HepG2 (cell line): ENCODE results near the gene SLC25A22. TPM values are rescaled to one million over a fixed set of nuclear protein-coding genes. Genes with fewer than 3 reads are reported as not detected.
A peak's percentile ranks its signal among the peaks of the same experiment; 100 is the strongest.

Experiments used
- BRD4 ChIP-seq: sonication (generic); formaldehyde crosslinking; IDR thresholded peaks from 2 replicates; pipeline ENCODE4 v1.4.0; 2020; ENCODE audit warnings: missing genetic modification reagents
- DNMT1 ChIP-seq: sonication (generic); formaldehyde crosslinking; IDR thresholded peaks from 2 replicates; pipeline ENCODE4 v1.5.1; 2020; ENCODE audit warnings: mild to moderate bottlenecking, missing genetic modification reagents
- EP300 ChIP-seq, 3 experiments: sonication (generic) in 1 of 3; formaldehyde crosslinking in 1 of 3; IDR thresholded peaks; 2 replicates each; pipeline versions ENCODE4 v1.5.1 to v1.6.1; 2011 to 2020; ENCODE audit warnings: low read depth in 2 of 3, low read length in 2 of 3, borderline replicate concordance in 1 of 3, improper control_type of control experiment in 1 of 3, mild to moderate bottlenecking in 1 of 3, missing genetic modification reagents in 1 of 3, moderate library complexity in 1 of 3
- FOXP1 ChIP-seq, 2 experiments: fragments of 450-650 bp in 1 of 2; IDR thresholded peaks; 2 replicates each; pipeline ENCODE4 v1.6.1; 2017 to 2018; ENCODE audit warnings: antibody characterized with exemption in 1 of 2
- HNF4G ChIP-seq, 2 experiments: sonication (generic) in 1 of 2; formaldehyde crosslinking in 1 of 2; IDR thresholded peaks; 2 replicates each; pipeline versions ENCODE4 v1.4.0 to v1.6.1; 2011 to 2020; ENCODE audit warnings: borderline replicate concordance in 2 of 2, low read depth in 2 of 2, mild to moderate bottlenecking in 2 of 2, low read length in 1 of 2, missing genetic modification reagents in 1 of 2, moderate library complexity in 1 of 2
- HNRNPK ChIP-seq: fragments of 200-400 bp; formaldehyde crosslinking; IDR thresholded peaks from 2 replicates; pipeline ENCODE4 v1.6.1; 2018; ENCODE audit warnings: low read length, low read depth, moderate library complexity, mild to moderate bottlenecking; ENCODE audit not compliant: poor library complexity, severe bottlenecking
- NR2F2 ChIP-seq: IDR thresholded peaks from 2 replicates; pipeline ENCODE4 v1.6.1; 2012; ENCODE audit warnings: low read depth, inconsistent platforms, borderline replicate concordance
- PHF8 ChIP-seq: sonication (generic); formaldehyde crosslinking; IDR thresholded peaks from 2 replicates; pipeline ENCODE4 v1.5.0; 2020; ENCODE audit warnings: missing genetic modification reagents
- PITX1 ChIP-seq: sonication (generic); formaldehyde crosslinking; IDR thresholded peaks from 2 replicates; pipeline ENCODE4 v1.5.1; 2020; ENCODE audit warnings: mild to moderate bottlenecking, missing genetic modification reagents
- RAD51 ChIP-seq: fragments of 450-650 bp; IDR thresholded peaks from 2 replicates; pipeline ENCODE4 v1.6.1; 2016; ENCODE audit warnings: borderline replicate concordance
- TAF1 ChIP-seq: sonication (generic); formaldehyde crosslinking; IDR thresholded peaks from 2 replicates; pipeline ENCODE4 v1.4.0; 2020; ENCODE audit warnings: missing genetic modification reagents
- ZBTB38 ChIP-seq: sonication (generic); formaldehyde crosslinking; IDR thresholded peaks from 2 replicates; pipeline ENCODE4 v1.5.1; 2020; ENCODE audit warnings: mild to moderate bottlenecking, missing genetic modification reagents
- ZC3H13 ChIP-seq: sonication (generic); formaldehyde crosslinking; IDR thresholded peaks from 2 replicates; pipeline ENCODE4 v1.8.1; 2023; ENCODE audit warnings: mild to moderate bottlenecking, missing genetic modification reagents, moderate library complexity
- ZGPAT ChIP-seq: IDR thresholded peaks from 2 replicates; pipeline ENCODE4 v1.6.1; 2016; ENCODE audit warnings: mild to moderate bottlenecking
- ZHX2 ChIP-seq, 2 experiments: sonication (generic) in 1 of 2; formaldehyde crosslinking in 1 of 2; IDR thresholded peaks; 2 replicates each; pipeline versions ENCODE4 v1.6.1 to v1.9.0; 2014 to 2022; ENCODE audit warnings: antibody characterized with exemption in 1 of 2, borderline replicate concordance in 1 of 2, inconsistent platforms in 1 of 2, low read depth in 1 of 2, missing genetic modification reagents in 1 of 2
- ZNF253 ChIP-seq: sonication (generic); formaldehyde crosslinking; IDR thresholded peaks from 2 replicates; pipeline ENCODE4 v1.8.0; 2022; ENCODE audit warnings: mild to moderate bottlenecking, missing genetic modification reagents, borderline replicate concordance
- ZNF367 ChIP-seq: sonication (generic); formaldehyde crosslinking; IDR thresholded peaks from 2 replicates; pipeline ENCODE4 v1.4.0; 2020; ENCODE audit warnings: missing genetic modification reagents, borderline replicate concordance
- ZNF546 ChIP-seq: sonication (generic); formaldehyde crosslinking; conservative IDR thresholded peaks from 2 replicates; pipeline ENCODE4 v1.8.1; 2023; ENCODE audit warnings: mild to moderate bottlenecking, missing genetic modification reagents
- ZNF724P ChIP-seq: sonication (generic); formaldehyde crosslinking; IDR thresholded peaks from 2 replicates; pipeline ENCODE4 v1.8.0; 2022; ENCODE audit warnings: missing genetic modification reagents, borderline replicate concordance
- polyA plus RNA-seq, 8 experiments: library from polyadenylated mRNA; depleted of rRNA in 3 of 8; stranded (reverse) in 7 of 8; unstranded in 1 of 8; fragments of >200 nt; fragmentation: Illumina TruSeq in 4 of 8; extraction: Trizol in 4 of 8; gene quantifications; 2 replicates each; pipeline versions ENCODE4 v1.2.1 to v1.2.3, GENCODE V29; 2011 to 2016; ENCODE audit warnings: low read depth in 4 of 8, missing spikeins in 1 of 8, mixed read lengths in 1 of 8; ENCODE audit not compliant: insufficient read depth in 1 of 8
- total RNA-seq, 5 experiments: library from RNA; depleted of rRNA; stranded (reverse); fragments of >200 nt; fragmentation: Illumina TruSeq; extraction: Trizol; gene quantifications; 2 replicates each; pipeline ENCODE4 v1.2.3, GENCODE V29; 2016; ENCODE audit warnings: low read depth in 1 of 5

Gene SLC25A22
- total and polyA plus RNA-seq, 2 of the 13 experiments (the other 11 are each of a cell fraction or from before 2014, with no cell fraction given), result 12.4 to 19.2 TPM

- TF ChIP-seq ZNF367 (CRISPR knock-in tag), result no peak
- peak; percentile 77; the same call in 1 of the 2 replicates for TF ChIP-seq DNMT1
- no peak for TF ChIP-seq NR2F2
- TF ChIP-seq ZBTB38, result no peak
- peak; percentile 64; the same call in 1 of the 2 replicates for TF ChIP-seq BRD4
- TF ChIP-seq ZHX2 (IDR thresholded peaks at IDR 0.05; ENCODE audit: low read depth), result no peak
- TF ChIP-seq ZHX2 (CRISPR knock-in tag; IDR thresholded peaks at IDR 0.05; ENCODE audit: borderline replicate concordance), result no peak
- 0 out of 2 replicates have a peak, but pooled peaks have one; percentile 21 for TF ChIP-seq ZNF546 (CRISPR knock-in tag)
- peak; percentile 24; the same call in 1 of the 2 replicates for TF ChIP-seq TAF1
- TF ChIP-seq HNRNPK, result peak; percentile 27
- 0 out of 2 replicates have a peak, but pooled peaks have one; percentile 8 for TF ChIP-seq HNF4G (IDR thresholded peaks at IDR 0.05; ENCODE audit: borderline replicate concordance, low read depth, low read length)
- TF ChIP-seq HNF4G (CRISPR knock-in tag; IDR thresholded peaks at IDR 0.05; ENCODE audit: borderline replicate concordance, low read depth), result 0 out of 2 replicates have a peak, but pooled peaks have one; percentile 19
- peak; percentile 38; the same call in 1 of the 2 replicates for TF ChIP-seq ZGPAT (CRISPR knock-in tag)
- TF ChIP-seq EP300 (IDR thresholded peaks at IDR 0.05; ENCODE audit: low read depth in 2 of 2, low read length in 2 of 2), result 0 out of 4 replicates have a peak, but pooled peaks of 1 of the 2 experiments have one; percentile 9
- no peak for TF ChIP-seq EP300 (CRISPR knock-in tag; IDR thresholded peaks at IDR 0.05; ENCODE audit: borderline replicate concordance)
- no peak for TF ChIP-seq RAD51
- no peak; the same call in 1 of the 2 replicates for TF ChIP-seq ZNF253 (CRISPR knock-in tag)
- TF ChIP-seq FOXP1 (IDR thresholded peaks at IDR 0.05), result no peak
- no peak for TF ChIP-seq FOXP1 (CRISPR knock-in tag; IDR thresholded peaks at IDR 0.05)
- TF ChIP-seq ZNF724P, result peak; percentile 71; the same call in 1 of the 2 replicates
- 0 out of 2 replicates have a peak, but pooled peaks have one; percentile 38 for TF ChIP-seq ZC3H13 (CRISPR knock-in tag)
- TF ChIP-seq PHF8 (CRISPR knock-in tag), result peak; percentile 76
- TF ChIP-seq PITX1, result no peak
These were observed 20.5 kb downstream of the SLC25A22 start, which contains the start of gene GATD1 (continued) for GRCh38 chr11:777288-778255.
